ENCODE measurements around the gene PPP6R3. TPM values are rescaled to one million over a fixed set of nuclear protein-coding genes. Genes with fewer than 3 reads are reported as not detected.

PPP6R3 gene
- polyA plus RNA-seq, 1 of the 3 experiments (the other 2 are of a cell fraction): 28.1 TPM

GRCh38 chr11:68424981-68425865 is 35.3 kb upstream of the PPP6R3 start (continued):
- TF ChIP-seq RAD21 (IDR thresholded peaks at IDR 0.05; ENCODE audit: low read length) (no peak), MXI1 (IDR thresholded peaks at IDR 0.05; ENCODE audit: low read depth, low read length) (no peak), GABPA (IDR thresholded peaks at IDR 0.05; ENCODE audit: low read depth) (no peak), EP300 (IDR thresholded peaks at IDR 0.05; ENCODE audit: borderline replicate concordance in 1 of 2, low read depth in 1 of 2, low read length in 1 of 2) (no peak), YY1 (IDR thresholded peaks at IDR 0.05; ENCODE audit: low read depth) (no peak), RCOR1 (IDR thresholded peaks at IDR 0.05; ENCODE audit: low read length) (no peak), MEF2A (IDR thresholded peaks at IDR 0.05; ENCODE audit: borderline replicate concordance, low read depth) (no peak), RFX5 (IDR thresholded peaks at IDR 0.05; ENCODE audit: low read length) (no peak), FOXJ3 (CRISPR knock-in tag; IDR thresholded peaks at IDR 0.05) (no peak), USF1 (IDR thresholded peaks at IDR 0.05; ENCODE audit: borderline replicate concordance, low read depth) (no peak), SMC3 (IDR thresholded peaks at IDR 0.05; ENCODE audit: low read depth, low read length) (no peak)

GRCh38 chr11:68425866-68426380 is 34.6 kb upstream of the PPP6R3 start:
- 98% methylated on average over 6 of the region's 21 CpGs for whole genome bisulfite sequencing (ENCODE audit: low lambda C conversion rate)
- ChIA-PET CTCF (interaction anchor here (1.0 kb wide), 1 partner anchor 43 kb away, joined by 3 read pairs; no protein-coding TSS in a partner anchor), POLR2A (no interaction called here)
- Histone ChIP-seq H3F3A (replicated peaks; ENCODE audit: insufficient read depth) (no peaks in the 10 kb centered on the region), H3K27me3 (ENCODE audit: insufficient read depth) (no peaks in the 10 kb centered on the region), H3K27ac (ENCODE audit: low read depth in 2 of 2, low read length in 1 of 2) (no peak overlapping the region), H3K4me2 (no peak overlapping the region), H4K20me1 (ENCODE audit: insufficient read depth) (no peaks in the 10 kb centered on the region), H3K36me3 (replicated peaks in 1 of 2; ENCODE audit: control insufficient read depth in 1 of 2, insufficient read depth in 2 of 2, low read length in 1 of 2) (peaks cover 27 to 37% of the 10 kb centered on the region in 2 experiments), H2AFZ (ENCODE audit: low read depth) (no peak overlapping the region), H3K79me2 (ENCODE audit: insufficient read depth) (no peaks in the 10 kb centered on the region), H3K9ac (no peak overlapping the region), H3K4me3 (ENCODE audit: low read depth in 2 of 2, low read length in 1 of 2) (no peak overlapping the region), H3K4me1 (ENCODE audit: control insufficient read depth in 1 of 2, insufficient read depth in 2 of 2, low read depth in 1 of 2, low read length in 1 of 2) (peaks cover 0 to 2% of the 10 kb centered on the region in 2 experiments; a peak in 1 of 4 replicates), H3K9me2 (no peaks in the 10 kb centered on the region), H3K9me3 (peaks cover 7% of the 10 kb centered on the region; the same call in 1 of the 2 replicates)
- DNase-seq: no peak
- TF ChIP-seq YY1 (IDR thresholded peaks at IDR 0.05; ENCODE audit: low read depth) (no peak), USF1 (IDR thresholded peaks at IDR 0.05; ENCODE audit: borderline replicate concordance, low read depth) (no peak), CTCF (IDR thresholded peaks at IDR 0.05) (no peak), EZH2phosphoT487 (IDR thresholded peaks at IDR 0.05; ENCODE audit: borderline replicate concordance, low read depth) (no peak), SIN3A (IDR thresholded peaks at IDR 0.05; ENCODE audit: borderline replicate concordance, low read depth, low read length) (no peak), IRF3 (IDR thresholded peaks at IDR 0.05; ENCODE audit: low read depth, low read length) (no peak), SMC3 (IDR thresholded peaks at IDR 0.05; ENCODE audit: low read depth, low read length) (no peak), CHD2 (IDR thresholded peaks at IDR 0.05; ENCODE audit: low read length, partially characterized antibody) (no peak), TCF12 (IDR thresholded peaks at IDR 0.05) (no peak), REST (IDR thresholded peaks at IDR 0.05; ENCODE audit: low read depth, low read length) (no peak), TEAD4 (IDR thresholded peaks at IDR 0.05; ENCODE audit: borderline replicate concordance, insufficient read depth) (no peak), FOXM1 (IDR thresholded peaks at IDR 0.05; ENCODE audit: low read depth) (no peak), MAX (IDR thresholded peaks at IDR 0.05; ENCODE audit: low read depth) (no peak)

Data from SK-N-SH (cell line).